GM15510 (cell line): ENCODE data around the gene TMEM141.
"Not testable (repeated sequence)": the region's sequence is repeated elsewhere in the genome, so short reads cannot be mapped to it uniquely, and the experiment has no call there.

Experiments used
- POLR2A ChIP-seq: IDR thresholded peaks from 3 replicates; pipeline ENCODE4 v1.6.1; 2011; ENCODE audit warnings: borderline replicate concordance; ENCODE audit not compliant: insufficient read length; ENCODE audit errors: extremely low read depth

Gene TMEM141

GRCh38 chr9:136832581-136832980 lies 41.4 kb downstream of the TMEM141 start:
- no peak for TF ChIP-seq POLR2A

- no peak for TF ChIP-seq POLR2A
These were observed 44.2 kb downstream of the TMEM141 start for GRCh38 chr9:136835162-136835931.

GRCh38 chr9:136835932-136836904 lies 45.1 kb downstream of the TMEM141 start:
- no peak for TF ChIP-seq POLR2A

DNA sequence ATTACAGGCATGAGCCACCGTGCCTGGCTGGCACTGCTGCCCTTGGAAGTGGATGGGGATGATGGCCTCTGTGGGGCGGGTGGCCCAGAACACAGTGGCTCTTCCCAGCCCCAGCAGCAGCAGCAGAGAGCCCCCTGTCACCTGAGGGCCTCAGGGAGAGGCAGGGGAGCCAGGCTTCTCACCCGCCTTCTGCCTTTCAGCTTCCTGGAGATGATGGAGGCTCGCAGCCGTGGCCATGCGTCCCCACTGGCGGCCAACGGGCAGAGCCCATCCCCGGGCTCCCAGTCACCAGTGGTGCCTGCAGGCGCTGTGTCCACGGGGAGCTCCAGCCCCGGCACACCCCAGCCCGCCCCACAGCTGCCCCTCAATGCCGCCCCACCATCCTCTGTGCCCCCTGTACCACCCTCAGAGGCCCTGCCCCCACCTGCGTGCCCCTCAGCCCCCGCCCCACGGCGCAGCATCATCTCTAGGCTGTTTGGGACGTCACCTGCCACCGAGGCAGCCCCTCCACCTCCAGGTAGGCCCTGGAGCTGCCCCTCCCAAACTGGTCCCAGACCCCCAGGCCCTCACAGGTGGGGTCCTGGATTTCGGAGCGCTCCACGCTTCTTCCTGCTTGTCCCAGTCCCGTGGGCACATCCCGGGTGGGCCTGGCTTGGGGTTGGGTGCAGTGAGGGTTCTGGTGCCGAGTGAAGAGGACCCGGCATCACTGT lies 46.2 kb downstream of the TMEM141 start:
- no peak for TF ChIP-seq POLR2A

DNA sequence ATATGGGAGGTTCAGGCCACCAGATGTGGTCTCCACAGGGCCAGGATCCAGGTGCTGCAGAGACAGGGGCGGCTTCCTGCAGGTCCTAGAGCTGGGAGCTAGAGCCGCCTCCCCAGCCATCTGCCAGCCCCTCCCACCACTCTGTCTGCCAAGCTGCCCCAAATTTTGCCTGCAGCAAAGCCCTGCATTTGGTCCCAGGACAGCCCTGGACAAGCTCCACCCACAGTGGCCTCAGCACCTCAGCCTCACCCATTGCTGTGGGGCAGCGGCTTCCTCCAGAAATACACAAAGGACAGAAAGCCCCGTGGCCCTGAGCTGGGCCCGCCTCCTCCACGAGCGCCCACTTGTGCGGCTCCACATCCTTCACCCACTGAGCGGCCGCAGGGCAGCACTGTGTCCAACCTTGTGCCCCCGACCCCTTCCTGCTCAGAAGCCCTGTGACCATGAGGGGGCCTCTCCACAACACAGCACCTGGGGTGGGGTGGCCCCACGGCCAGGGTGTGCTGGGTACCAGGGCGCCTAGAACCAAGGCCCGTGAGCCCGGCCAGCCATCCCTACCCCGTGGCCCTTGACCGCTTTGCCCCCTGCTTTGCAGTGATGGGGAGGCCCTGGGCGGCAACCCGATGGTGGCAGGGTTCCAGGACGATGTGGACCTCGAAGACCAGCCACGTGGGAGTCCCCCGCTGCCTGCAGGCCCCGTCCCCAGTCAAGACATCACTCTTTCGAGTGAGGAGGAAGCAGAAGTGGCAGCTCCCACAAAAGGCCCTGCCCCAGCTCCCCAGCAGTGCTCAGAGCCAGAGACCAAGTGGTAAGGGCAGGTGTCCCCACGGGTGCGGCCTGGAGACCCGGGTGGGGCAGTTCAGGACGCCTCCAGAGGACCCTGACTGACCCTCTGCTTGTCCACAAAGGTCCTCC lies 47.4 kb downstream of the TMEM141 start:
- no peak for TF ChIP-seq POLR2A

- no peak for TF ChIP-seq POLR2A
These were observed 48.3 kb downstream of the TMEM141 start for GRCh38 chr9:136839229-136840139.

GRCh38 chr9:136840140-136840876 lies 49.2 kb downstream of the TMEM141 start:
- no peak for TF ChIP-seq POLR2A

DNA sequence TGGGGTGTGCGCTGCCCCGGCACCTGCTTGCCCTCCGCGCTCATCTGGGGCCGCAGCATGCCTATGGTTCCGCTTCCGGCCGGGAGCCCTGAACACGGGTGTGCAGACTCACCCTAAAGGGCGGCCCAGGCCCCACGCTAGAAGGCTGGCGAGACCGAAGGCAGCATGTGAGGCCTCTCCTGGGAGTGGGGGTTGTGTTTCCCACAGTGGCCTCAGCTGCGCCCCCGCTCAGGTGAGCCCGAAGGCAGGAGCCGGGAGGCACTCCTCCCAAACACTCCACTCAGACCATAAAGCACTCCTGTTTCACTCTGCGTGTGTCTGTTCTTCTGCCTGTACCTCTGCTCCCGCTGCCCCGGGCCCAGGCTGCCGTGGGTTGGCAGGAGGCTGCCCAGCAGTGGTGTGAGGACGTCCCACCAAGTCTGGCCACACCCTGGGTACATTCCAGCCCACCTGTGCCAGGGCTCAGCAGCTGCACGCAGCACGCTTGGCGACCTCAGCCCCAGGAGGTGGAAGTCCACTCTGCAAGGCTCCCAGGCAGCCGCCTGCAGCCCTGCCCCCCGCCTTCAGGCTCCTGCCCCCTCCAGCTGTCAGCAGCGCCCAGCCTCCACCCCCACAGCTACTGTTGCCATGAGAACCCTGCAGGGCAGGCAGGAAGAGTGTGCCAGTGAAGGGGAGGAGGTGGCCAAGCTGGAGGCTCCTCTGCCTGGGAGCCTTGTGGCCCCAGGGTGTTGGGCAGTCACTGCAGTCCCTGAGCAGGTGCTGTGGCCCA lies 49.9 kb downstream of the TMEM141 start:
- no peak for TF ChIP-seq POLR2A

DNA sequence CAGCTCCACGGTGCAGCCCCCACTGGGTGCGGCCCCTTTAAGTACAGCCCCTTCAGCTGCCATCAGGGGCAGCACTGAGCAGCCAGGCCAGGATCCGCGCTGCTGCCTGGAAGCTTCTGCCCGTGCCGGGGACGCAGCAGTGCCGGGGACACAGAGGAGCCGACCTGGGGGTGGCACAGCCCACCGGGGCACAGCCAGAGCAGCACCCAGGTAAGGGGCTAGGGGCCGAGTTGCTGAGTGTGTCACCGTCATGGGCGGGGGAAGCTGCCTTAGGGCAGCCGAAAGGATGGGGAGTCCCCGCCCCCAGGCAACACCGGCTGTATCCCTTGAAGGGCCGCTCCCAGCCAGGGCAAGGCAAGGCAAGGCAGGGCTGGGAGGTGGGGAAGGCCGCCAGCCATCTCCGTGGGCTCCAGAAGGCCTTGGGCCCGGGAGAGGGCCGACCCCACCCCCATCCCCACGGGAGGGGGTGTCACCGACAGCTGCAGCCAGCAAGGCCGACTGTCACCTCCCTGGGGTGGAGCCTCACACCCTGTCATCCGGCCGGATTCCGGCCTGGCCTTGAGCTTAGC lies 51.3 kb downstream of the TMEM141 start, which contains the start of gene AJM1:
Gene AJM1, plus strand, starts transcription at position 99 of the 569 bp plus-strand sequence. CDS start 1,937 bp downstream, outside the sequence.
- not testable (repeated sequence) for TF ChIP-seq POLR2A
